HEK293 (cell line): ENCODE results near the gene LDLRAD3.

Experiments
- GLI2 ChIP-seq: fragments of 450-650 bp; formaldehyde crosslinking; IDR thresholded peaks from 2 replicates; pipeline ENCODE4; 2017; ENCODE audit warnings: missing biosample characterization, missing genetic modification characterization, low read depth, borderline replicate concordance
- GLI4 ChIP-seq: fragments of 450-650 bp; formaldehyde crosslinking; IDR thresholded peaks from 2 replicates; pipeline ENCODE4 v1.5.1; 2016; ENCODE audit warnings: missing biosample characterization, missing genetic modification characterization
- HOXD13 ChIP-seq: sonication (generic); formaldehyde crosslinking; IDR thresholded peaks from 2 replicates; pipeline ENCODE4 v1.8.0; 2022; ENCODE audit warnings: missing genetic modification reagents, borderline replicate concordance
- KLF1 ChIP-seq: fragments of 450-650 bp; formaldehyde crosslinking; IDR thresholded peaks from 2 replicates; pipeline ENCODE4 v1.5.1; 2016; ENCODE audit warnings: missing biosample characterization, missing genetic modification characterization
- KLF10 ChIP-seq: fragments of 450-650 bp; IDR thresholded peaks from 2 replicates; pipeline ENCODE4 v1.5.1; 2018; ENCODE audit warnings: missing biosample characterization, mild to moderate bottlenecking, missing genetic modification characterization
- OSR2 ChIP-seq: fragments of 450-650 bp; formaldehyde crosslinking; IDR thresholded peaks from 2 replicates; pipeline ENCODE4 v1.5.1; 2016; ENCODE audit warnings: missing biosample characterization, missing genetic modification characterization
- REPIN1 ChIP-seq: fragments of 450-650 bp; formaldehyde crosslinking; IDR thresholded peaks from 2 replicates; pipeline ENCODE4 v1.5.1; 2017; ENCODE audit warnings: missing biosample characterization, missing genetic modification characterization, low read depth
- SP7 ChIP-seq: fragments of 450-650 bp; formaldehyde crosslinking; IDR thresholded peaks from 2 replicates; pipeline ENCODE4 v1.5.1; 2016; ENCODE audit warnings: missing biosample characterization, missing genetic modification characterization
- YY1 ChIP-seq: fragments of 450-650 bp; formaldehyde crosslinking; IDR thresholded peaks from 2 replicates; pipeline ENCODE4 v1.5.1; 2018; ENCODE audit warnings: missing biosample characterization, missing genetic modification characterization
- YY2 ChIP-seq: fragments of 450-650 bp; formaldehyde crosslinking; IDR thresholded peaks from 2 replicates; pipeline ENCODE4 v1.5.1; 2016; ENCODE audit warnings: missing biosample characterization, missing genetic modification characterization
- ZFHX2 ChIP-seq: fragments of 450-650 bp; formaldehyde crosslinking; conservative IDR thresholded peaks from 2 replicates; pipeline ENCODE4 v1.5.1; 2016; ENCODE audit warnings: missing biosample characterization, missing genetic modification characterization
- ZFP37 ChIP-seq: fragments of 450-650 bp; formaldehyde crosslinking; IDR thresholded peaks from 2 replicates; pipeline ENCODE4 v1.5.1; 2016; ENCODE audit warnings: missing biosample characterization, missing genetic modification characterization
- ZFP69B ChIP-seq: fragments of 450-650 bp; formaldehyde crosslinking; IDR thresholded peaks from 2 replicates; pipeline ENCODE4 v1.5.1; 2016; ENCODE audit warnings: missing biosample characterization, missing genetic modification characterization
- ZNF140 ChIP-seq: fragments of 450-650 bp; formaldehyde crosslinking; IDR thresholded peaks from 2 replicates; pipeline ENCODE4 v1.5.1; 2016; ENCODE audit warnings: missing biosample characterization, missing genetic modification characterization
- ZNF146 ChIP-seq: fragments of 450-650 bp; formaldehyde crosslinking; IDR thresholded peaks from 2 replicates; pipeline ENCODE4 v1.5.1; 2016; ENCODE audit warnings: missing biosample characterization, missing genetic modification characterization
- ZNF202 ChIP-seq: fragments of 450-650 bp; formaldehyde crosslinking; IDR thresholded peaks from 2 replicates; pipeline ENCODE4 v1.5.1; 2016; ENCODE audit warnings: missing biosample characterization, missing genetic modification characterization, borderline replicate concordance
- ZNF324 ChIP-seq: fragments of 450-650 bp; formaldehyde crosslinking; IDR thresholded peaks from 2 replicates; pipeline ENCODE4 v1.5.1; 2016; ENCODE audit warnings: missing biosample characterization, missing genetic modification characterization
- ZNF362 ChIP-seq: fragments of 450-650 bp; formaldehyde crosslinking; IDR thresholded peaks from 2 replicates; pipeline ENCODE4 v1.5.1; 2016; ENCODE audit warnings: missing biosample characterization, missing genetic modification characterization
- ZNF510 ChIP-seq: fragments of 450-650 bp; formaldehyde crosslinking; IDR thresholded peaks from 2 replicates; pipeline ENCODE4 v1.5.1; 2018; ENCODE audit warnings: mild to moderate bottlenecking, missing genetic modification characterization, missing biosample characterization; ENCODE audit not compliant: insufficient replicate concordance
- ZNF514 ChIP-seq: fragments of 450-650 bp; formaldehyde crosslinking; IDR thresholded peaks from 2 replicates; pipeline ENCODE4 v1.5.1; 2016; ENCODE audit warnings: missing biosample characterization, missing genetic modification characterization
- ZNF558 ChIP-seq: fragments of 450-650 bp; formaldehyde crosslinking; IDR thresholded peaks from 2 replicates; pipeline ENCODE4 v1.5.1; 2016; ENCODE audit warnings: missing biosample characterization, missing genetic modification characterization
- ZNF621 ChIP-seq: fragments of 450-650 bp; formaldehyde crosslinking; IDR thresholded peaks from 2 replicates; pipeline ENCODE4 v1.5.1; 2017; ENCODE audit warnings: missing biosample characterization, missing genetic modification characterization
- ZNF626 ChIP-seq: fragments of 450-650 bp; sonication (Bioruptor Pico); formaldehyde crosslinking; IDR thresholded peaks from 2 replicates; pipeline ENCODE4 v1.5.1; 2018; ENCODE audit warnings: missing biosample characterization, missing genetic modification characterization, inconsistent platforms
- ZNF707 ChIP-seq: fragments of 450-650 bp; formaldehyde crosslinking; IDR thresholded peaks from 2 replicates; pipeline ENCODE4 v1.5.1; 2016; ENCODE audit warnings: missing biosample characterization, missing genetic modification characterization
- ZNF830 ChIP-seq: fragments of 450-650 bp; IDR thresholded peaks from 2 replicates; pipeline ENCODE4 v1.5.0; 2018; ENCODE audit warnings: missing biosample characterization, missing genetic modification characterization, low read depth, mild to moderate bottlenecking, moderate library complexity
- ZNF843 ChIP-seq: fragments of 450-650 bp; formaldehyde crosslinking; IDR thresholded peaks from 2 replicates; pipeline ENCODE4 v1.5.1; 2016; ENCODE audit warnings: missing biosample characterization, missing genetic modification characterization
- ZSCAN16 ChIP-seq: fragments of 450-650 bp; formaldehyde crosslinking; IDR thresholded peaks from 2 replicates; pipeline ENCODE4 v1.5.1; 2016; ENCODE audit warnings: missing biosample characterization, missing genetic modification characterization
- ZSCAN23 ChIP-seq: fragments of 450-650 bp; formaldehyde crosslinking; IDR thresholded peaks from 2 replicates; pipeline ENCODE4 v1.5.1; 2016; ENCODE audit warnings: missing biosample characterization, missing genetic modification characterization
- ZSCAN30 ChIP-seq: fragments of 450-650 bp; IDR thresholded peaks from 2 replicates; pipeline ENCODE4 v1.5.1; 2018; ENCODE audit warnings: missing biosample characterization, mild to moderate bottlenecking, missing genetic modification characterization, moderate library complexity
- TF ChIP-seq, protein P1 (sequence below): fragments of 450-650 bp; formaldehyde crosslinking; IDR thresholded peaks from 2 replicates; pipeline ENCODE4 v1.5.1; 2017; ENCODE audit warnings: missing biosample characterization, missing genetic modification characterization
- TF ChIP-seq, protein P2 (sequence below): fragments of 450-650 bp; formaldehyde crosslinking; IDR thresholded peaks from 2 replicates; pipeline ENCODE4 v1.5.1; 2016; ENCODE audit warnings: missing biosample characterization, missing genetic modification characterization
- TF ChIP-seq, protein P3 (sequence below): fragments of 450-650 bp; formaldehyde crosslinking; IDR thresholded peaks from 2 replicates; pipeline ENCODE4 v1.5.1; 2016; ENCODE audit warnings: missing biosample characterization, missing genetic modification characterization

Gene LDLRAD3

DNA sequence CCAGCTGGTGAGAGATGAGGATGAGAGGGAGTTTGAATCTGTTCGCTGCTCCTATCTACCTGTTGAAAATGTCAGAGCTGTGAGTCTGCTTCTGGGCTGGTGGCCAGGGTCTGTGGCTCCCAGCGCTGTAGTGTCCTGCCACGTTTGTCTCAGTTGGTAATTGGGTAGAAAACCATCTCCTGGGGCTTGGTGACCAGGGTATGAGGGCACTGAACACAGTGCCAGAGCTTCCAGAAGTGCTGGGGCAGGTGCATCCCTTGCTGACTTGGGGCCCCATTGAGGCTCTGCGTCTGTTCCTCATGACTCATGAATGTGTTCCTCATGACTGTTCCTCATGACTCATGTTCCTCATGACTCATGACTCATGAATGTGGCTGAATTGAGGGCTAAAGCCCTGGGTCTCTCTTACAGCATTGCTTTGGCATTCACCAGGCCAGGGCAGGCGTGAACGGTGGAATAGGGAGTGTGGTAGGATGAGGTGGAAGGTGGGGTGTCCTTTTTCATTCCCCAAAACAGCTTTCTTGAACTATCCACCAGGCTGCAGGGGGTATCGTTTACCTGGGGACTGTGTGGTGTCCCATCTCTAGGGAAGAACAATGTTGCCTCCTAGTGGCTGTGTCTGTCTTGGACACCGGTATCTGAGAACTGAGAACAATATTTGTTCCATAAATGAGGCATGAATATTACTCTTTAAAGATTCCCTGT, 205.8 kb downstream of the LDLRAD3 start (continued):
- TF ChIP-seq ZNF510 (tag by site-specific recombination) (no peak), ZNF202 (tag by site-specific recombination) (no peak), ZNF362 (tag by site-specific recombination) (no peak), GLI4 (no peak; the same call in 1 of the 2 replicates), KLF1 (tag by site-specific recombination) (no peak), YY2 (tag by site-specific recombination) (no peak), ZFP69B (peak; percentile 91), KLF10 (peak; percentile 87), REPIN1 (no peak), ZFHX2 (tag by site-specific recombination) (no peak), SP7 (tag by site-specific recombination) (peak; percentile 97), GLI2 (tag by site-specific recombination) (no peak), ZNF140 (tag by site-specific recombination) (no peak), ZNF558 (tag by site-specific recombination) (peak; percentile 93), ZNF707 (tag by site-specific recombination) (no peak), ZNF621 (tag by site-specific recombination) (no peak), OSR2 (tag by site-specific recombination) (no peak), HOXD13 (CRISPR knock-in tag) (no peak), ZSCAN30 (tag by site-specific recombination) (no peak), ZSCAN16 (tag by site-specific recombination) (no peak), YY1 (no peak), ZNF626 (no peak), ZFP37 (tag by site-specific recombination) (peak; percentile 91; the same call in 1 of the 2 replicates), ZNF146 (tag by site-specific recombination) (no peak), ZNF324 (peak; percentile 98), ZNF830 (tag by site-specific recombination) (no peak), ZSCAN23 (tag by site-specific recombination) (peak; percentile 95), ZNF843 (tag by site-specific recombination) (peak; percentile 69), ZNF514 (no peak)
- TF ChIP-seq, protein P1, sequence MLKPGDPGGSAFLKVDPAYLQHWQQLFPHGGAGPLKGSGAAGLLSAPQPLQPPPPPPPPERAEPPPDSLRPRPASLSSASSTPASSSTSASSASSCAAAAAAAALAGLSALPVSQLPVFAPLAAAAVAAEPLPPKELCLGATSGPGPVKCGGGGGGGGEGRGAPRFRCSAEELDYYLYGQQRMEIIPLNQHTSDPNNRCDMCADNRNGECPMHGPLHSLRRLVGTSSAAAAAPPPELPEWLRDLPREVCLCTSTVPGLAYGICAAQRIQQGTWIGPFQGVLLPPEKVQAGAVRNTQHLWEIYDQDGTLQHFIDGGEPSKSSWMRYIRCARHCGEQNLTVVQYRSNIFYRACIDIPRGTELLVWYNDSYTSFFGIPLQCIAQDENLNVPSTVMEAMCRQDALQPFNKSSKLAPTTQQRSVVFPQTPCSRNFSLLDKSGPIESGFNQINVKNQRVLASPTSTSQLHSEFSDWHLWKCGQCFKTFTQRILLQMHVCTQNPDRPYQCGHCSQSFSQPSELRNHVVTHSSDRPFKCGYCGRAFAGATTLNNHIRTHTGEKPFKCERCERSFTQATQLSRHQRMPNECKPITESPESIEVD (tag by site-specific recombination): no peak
- TF ChIP-seq, protein P2, sequence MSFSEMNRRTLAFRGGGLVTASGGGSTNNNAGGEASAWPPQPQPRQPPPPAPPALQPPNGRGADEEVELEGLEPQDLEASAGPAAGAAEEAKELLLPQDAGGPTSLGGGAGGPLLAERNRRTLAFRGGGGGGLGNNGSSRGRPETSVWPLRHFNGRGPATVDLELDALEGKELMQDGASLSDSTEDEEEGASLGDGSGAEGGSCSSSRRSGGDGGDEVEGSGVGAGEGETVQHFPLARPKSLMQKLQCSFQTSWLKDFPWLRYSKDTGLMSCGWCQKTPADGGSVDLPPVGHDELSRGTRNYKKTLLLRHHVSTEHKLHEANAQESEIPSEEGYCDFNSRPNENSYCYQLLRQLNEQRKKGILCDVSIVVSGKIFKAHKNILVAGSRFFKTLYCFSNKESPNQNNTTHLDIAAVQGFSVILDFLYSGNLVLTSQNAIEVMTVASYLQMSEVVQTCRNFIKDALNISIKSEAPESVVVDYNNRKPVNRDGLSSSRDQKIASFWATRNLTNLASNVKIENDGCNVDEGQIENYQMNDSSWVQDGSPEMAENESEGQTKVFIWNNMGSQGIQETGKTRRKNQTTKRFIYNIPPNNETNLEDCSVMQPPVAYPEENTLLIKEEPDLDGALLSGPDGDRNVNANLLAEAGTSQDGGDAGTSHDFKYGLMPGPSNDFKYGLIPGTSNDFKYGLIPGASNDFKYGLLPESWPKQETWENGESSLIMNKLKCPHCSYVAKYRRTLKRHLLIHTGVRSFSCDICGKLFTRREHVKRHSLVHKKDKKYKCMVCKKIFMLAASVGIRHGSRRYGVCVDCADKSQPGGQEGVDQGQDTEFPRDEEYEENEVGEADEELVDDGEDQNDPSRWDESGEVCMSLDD (tag by site-specific recombination): peak; percentile 72
- TF ChIP-seq, protein P3, sequence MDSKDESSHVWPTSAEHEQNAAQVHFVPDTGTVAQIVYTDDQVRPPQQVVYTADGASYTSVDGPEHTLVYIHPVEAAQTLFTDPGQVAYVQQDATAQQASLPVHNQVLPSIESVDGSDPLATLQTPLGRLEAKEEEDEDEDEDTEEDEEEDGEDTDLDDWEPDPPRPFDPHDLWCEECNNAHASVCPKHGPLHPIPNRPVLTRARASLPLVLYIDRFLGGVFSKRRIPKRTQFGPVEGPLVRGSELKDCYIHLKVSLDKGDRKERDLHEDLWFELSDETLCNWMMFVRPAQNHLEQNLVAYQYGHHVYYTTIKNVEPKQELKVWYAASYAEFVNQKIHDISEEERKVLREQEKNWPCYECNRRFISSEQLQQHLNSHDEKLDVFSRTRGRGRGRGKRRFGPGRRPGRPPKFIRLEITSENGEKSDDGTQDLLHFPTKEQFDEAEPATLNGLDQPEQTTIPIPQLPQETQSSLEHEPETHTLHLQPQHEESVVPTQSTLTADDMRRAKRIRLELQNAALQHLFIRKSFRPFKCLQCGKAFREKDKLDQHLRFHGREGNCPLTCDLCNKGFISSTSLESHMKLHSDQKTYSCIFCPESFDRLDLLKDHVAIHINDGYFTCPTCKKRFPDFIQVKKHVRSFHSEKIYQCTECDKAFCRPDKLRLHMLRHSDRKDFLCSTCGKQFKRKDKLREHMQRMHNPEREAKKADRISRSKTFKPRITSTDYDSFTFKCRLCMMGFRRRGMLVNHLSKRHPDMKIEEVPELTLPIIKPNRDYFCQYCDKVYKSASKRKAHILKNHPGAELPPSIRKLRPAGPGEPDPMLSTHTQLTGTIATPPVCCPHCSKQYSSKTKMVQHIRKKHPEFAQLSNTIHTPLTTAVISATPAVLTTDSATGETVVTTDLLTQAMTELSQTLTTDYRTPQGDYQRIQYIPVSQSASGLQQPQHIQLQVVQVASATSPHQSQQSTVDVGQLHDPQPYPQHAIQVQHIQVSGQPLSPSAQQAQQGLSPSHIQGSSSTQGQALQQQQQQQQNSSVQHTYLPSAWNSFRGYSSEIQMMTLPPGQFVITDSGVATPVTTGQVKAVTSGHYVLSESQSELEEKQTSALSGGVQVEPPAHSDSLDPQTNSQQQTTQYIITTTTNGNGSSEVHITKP (tag by site-specific recombination): peak; percentile 68
